WTC11 (cell line): ENCODE results near the gene MRPS23. TPM values are rescaled to one million over a fixed set of nuclear protein-coding genes. Genes with fewer than 3 reads are reported as not detected.

Experiments
- ATAC-seq: fragments of 200-7000 bp; cut with Tn5 transposase; 2 replicates; pipeline ENCODE4 v1.10.0; 2021; ENCODE audit warnings: mild to moderate bottlenecking, moderate library complexity
- CTCF ChIA-PET: fragments of 300-600 bp; sonication (Branson Sonifier 250); formaldehyde crosslinking; loops from one replicate; lab custom pipeline; 2021; ENCODE audit warnings: antibody characterized with exemption; lab: Charles Lee
- POLR2A ChIA-PET: fragments of 350-600 bp; sonication (Branson Sonifier 250); formaldehyde crosslinking; loops from one replicate; lab custom pipeline; 2021; ENCODE audit warnings: antibody characterized with exemption; lab: Charles Lee
- DNase-seq: peaks from one replicate; pipeline ENCODE4 v3.0.0; 2021; ENCODE audit warnings: low spot score
- H3K27ac Mint-ChIP-seq: 2 replicates; pipeline ENCODE4 v1.8.0; 2021; ENCODE audit warnings: mixed read lengths
- H3K27me3 Mint-ChIP-seq: 2 replicates; pipeline ENCODE4 v1.8.0; 2021; ENCODE audit warnings: low read depth, mild to moderate bottlenecking, moderate library complexity, mixed read lengths
- H3K36me3 Mint-ChIP-seq: 2 replicates; pipeline ENCODE4 v1.8.0; 2021; ENCODE audit warnings: mixed read lengths
- H3K4me1 Mint-ChIP-seq: 2 replicates; pipeline ENCODE4 v1.8.0; 2022; ENCODE audit warnings: mixed read lengths
- H3K4me3 Mint-ChIP-seq: 2 replicates; pipeline ENCODE4 v1.8.0; 2021; ENCODE audit warnings: mild to moderate bottlenecking, moderate library complexity, mixed read lengths
- H3K9me3 Mint-ChIP-seq: 2 replicates; pipeline ENCODE4 v1.8.0; 2021; ENCODE audit warnings: mixed read lengths
- ATF1 ChIP-seq: sonication (generic); formaldehyde crosslinking; IDR thresholded peaks from 2 replicates; pipeline ENCODE4 v1.8.1; 2023; ENCODE audit warnings: mild to moderate bottlenecking, moderate library complexity, missing genetic modification reagents
- EMX1 ChIP-seq: fragments of 250-450 bp; sonication (Bioruptor Pico); IDR thresholded peaks from 2 replicates; pipeline ENCODE4 v1.8.0; 2021; ENCODE audit warnings: mild to moderate bottlenecking
- ESRRA ChIP-seq: sonication (generic); formaldehyde crosslinking; IDR thresholded peaks from 2 replicates; pipeline ENCODE4 v1.8.1; 2022; ENCODE audit warnings: mild to moderate bottlenecking, missing genetic modification reagents, borderline replicate concordance
- ETV6 ChIP-seq: sonication (generic); formaldehyde crosslinking; IDR thresholded peaks from 2 replicates; pipeline ENCODE4 v1.8.1; 2022; ENCODE audit warnings: mild to moderate bottlenecking, missing genetic modification reagents
- NFYB ChIP-seq: sonication (generic); formaldehyde crosslinking; conservative IDR thresholded peaks from 2 replicates; pipeline ENCODE4 v1.8.0; 2022; ENCODE audit warnings: low read depth, missing genetic modification reagents
- NR1H2 ChIP-seq: sonication (generic); formaldehyde crosslinking; IDR thresholded peaks from 2 replicates; pipeline ENCODE4 v1.9.0; 2021; ENCODE audit warnings: mild to moderate bottlenecking, moderate library complexity, missing genetic modification reagents
- RELA ChIP-seq: sonication (generic); formaldehyde crosslinking; IDR thresholded peaks from 2 replicates; pipeline ENCODE4 v1.8.1; 2022; ENCODE audit warnings: missing genetic modification reagents, mild to moderate bottlenecking, borderline replicate concordance
- TP53 ChIP-seq: sonication (generic); formaldehyde crosslinking; IDR thresholded peaks from 2 replicates; pipeline ENCODE4 v1.8.1; 2023; ENCODE audit warnings: mild to moderate bottlenecking, missing genetic modification reagents
- ZNF396 ChIP-seq: fragments of 250-450 bp; sonication (Bioruptor Pico); IDR thresholded peaks from 2 replicates; pipeline ENCODE4 v1.8.0; 2021; ENCODE audit warnings: mild to moderate bottlenecking, moderate library complexity, borderline replicate concordance
- ZNF423 ChIP-seq: fragments of 250-450 bp; sonication (Bioruptor Pico); IDR thresholded peaks from 2 replicates; pipeline ENCODE4 v2.1.2; 2022; ENCODE audit warnings: mild to moderate bottlenecking, moderate library complexity
- total RNA-seq: library from RNA; stranded (reverse); gene quantifications from 3 replicates; pipeline ENCODE4 v1.2.3, GENCODE V29; 2021
- TF ChIP-seq, protein P1 (sequence below): sonication (generic); formaldehyde crosslinking; IDR thresholded peaks from 2 replicates; pipeline ENCODE4 v1.8.1; 2023; ENCODE audit warnings: mild to moderate bottlenecking, moderate library complexity, missing genetic modification reagents
- TF ChIP-seq, protein P2 (sequence below): sonication (generic); formaldehyde crosslinking; conservative IDR thresholded peaks from 2 replicates; pipeline ENCODE4 v1.8.1; 2023; ENCODE audit warnings: mild to moderate bottlenecking, low read depth, missing genetic modification reagents, moderate library complexity
- TF ChIP-seq, protein P3 (sequence below): fragments of 250-450 bp; sonication (Bioruptor Pico); IDR thresholded peaks from 2 replicates; pipeline ENCODE4 v2.1.2; 2022; ENCODE audit warnings: mild to moderate bottlenecking, moderate library complexity
- TF ChIP-seq, protein P4 (sequence below): sonication (generic); formaldehyde crosslinking; IDR thresholded peaks from 2 replicates; pipeline ENCODE4 v1.8.0; 2023; ENCODE audit warnings: missing genetic modification reagents
- TF ChIP-seq, protein P5 (sequence below): sonication (generic); formaldehyde crosslinking; conservative IDR thresholded peaks from 2 replicates; pipeline ENCODE4 v1.8.1; 2022; ENCODE audit warnings: mild to moderate bottlenecking, missing genetic modification reagents
- TF ChIP-seq, protein P6 (sequence below): sonication (generic); formaldehyde crosslinking; IDR thresholded peaks from 2 replicates; pipeline ENCODE4 v1.8.0; 2023; ENCODE audit warnings: mild to moderate bottlenecking, missing genetic modification reagents
- TF ChIP-seq, protein P7 (sequence below): sonication (generic); formaldehyde crosslinking; IDR thresholded peaks from 2 replicates; pipeline ENCODE4 v1.8.0; 2022; ENCODE audit warnings: mild to moderate bottlenecking, missing genetic modification reagents

Gene MRPS23
- total RNA-seq, 1 experiment from 2014 or later: 65.3 TPM

DNA sequence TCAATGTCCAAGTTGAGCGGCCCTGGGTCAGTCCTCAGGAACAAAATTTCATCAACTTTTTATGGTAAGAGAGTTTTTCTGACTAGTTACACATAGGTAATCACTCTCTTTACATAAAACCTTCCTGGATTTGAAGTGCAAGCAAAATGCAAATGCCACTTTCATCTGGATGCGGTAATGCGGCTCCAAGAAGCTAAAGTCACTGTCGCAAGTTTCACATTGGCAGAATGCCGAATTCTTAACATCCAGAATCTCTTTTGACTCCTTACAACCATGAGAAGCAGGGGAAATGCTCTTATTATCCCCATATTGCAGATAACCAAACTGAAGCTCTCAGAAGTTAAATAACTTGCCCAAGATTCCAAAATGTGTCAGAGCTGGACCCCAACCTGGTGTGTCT lies 30.0 kb downstream of the MRPS23 start (continued):
- TF ChIP-seq, protein P1, sequence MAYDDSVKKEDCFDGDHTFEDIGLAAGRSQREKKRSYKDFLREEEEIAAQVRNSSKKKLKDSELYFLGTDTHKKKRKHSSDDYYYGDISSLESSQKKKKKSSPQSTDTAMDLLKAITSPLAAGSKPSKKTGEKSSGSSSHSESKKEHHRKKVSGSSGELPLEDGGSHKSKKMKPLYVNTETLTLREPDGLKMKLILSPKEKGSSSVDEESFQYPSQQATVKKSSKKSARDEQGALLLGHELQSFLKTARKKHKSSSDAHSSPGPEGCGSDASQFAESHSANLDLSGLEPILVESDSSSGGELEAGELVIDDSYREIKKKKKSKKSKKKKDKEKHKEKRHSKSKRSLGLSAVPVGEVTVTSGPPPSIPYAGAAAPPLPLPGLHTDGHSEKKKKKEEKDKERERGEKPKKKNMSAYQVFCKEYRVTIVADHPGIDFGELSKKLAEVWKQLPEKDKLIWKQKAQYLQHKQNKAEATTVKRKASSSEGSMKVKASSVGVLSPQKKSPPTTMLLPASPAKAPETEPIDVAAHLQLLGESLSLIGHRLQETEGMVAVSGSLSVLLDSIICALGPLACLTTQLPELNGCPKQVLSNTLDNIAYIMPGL: no peak
- TF ChIP-seq TP53 (CRISPR knock-in tag) (no peak), ZNF396 (CRISPR knock-in tag) (no peak), NR1H2 (CRISPR knock-in tag) (no peak)

DNA sequence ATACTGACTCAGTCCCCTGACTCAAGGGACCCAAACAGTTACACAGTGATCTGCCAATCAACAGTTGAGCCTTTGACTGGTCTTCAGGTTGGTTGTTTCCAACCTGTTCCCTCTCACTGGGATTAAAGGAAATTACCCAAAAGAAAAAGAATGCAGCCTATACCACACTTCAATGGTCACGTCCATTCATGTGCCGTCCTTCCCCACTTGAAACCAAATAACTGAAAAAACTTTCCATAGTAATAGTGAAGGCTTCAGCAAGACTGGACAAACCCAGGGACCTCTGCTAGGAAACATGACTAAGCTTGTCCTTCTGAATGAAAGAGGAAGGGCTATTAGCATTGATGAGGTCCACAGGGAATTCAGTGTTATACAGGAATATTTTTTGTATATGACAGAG lies 30.6 kb downstream of the MRPS23 start:
- POLR2A ChIA-PET: no interaction called here
- CTCF ChIA-PET: interaction anchor here (5.8 kb wide), 1 partner anchor 15 kb away, joined by 37 read pairs; no protein-coding TSS in a partner anchor
- DNase-seq (no peak), ATAC-seq (no peak)
- H3K4me3 Mint-ChIP-seq: no peak overlapping the region
- no peak overlapping the region for H3K27ac Mint-ChIP-seq
- peaks cover 2% of the 10 kb centered on the region; the same call in 1 of the 2 replicates for H3K27me3 Mint-ChIP-seq
- TF ChIP-seq, protein P1: no peak
- no peak for TF ChIP-seq ESRRA (CRISPR knock-in tag)
- TF ChIP-seq, protein P2, sequence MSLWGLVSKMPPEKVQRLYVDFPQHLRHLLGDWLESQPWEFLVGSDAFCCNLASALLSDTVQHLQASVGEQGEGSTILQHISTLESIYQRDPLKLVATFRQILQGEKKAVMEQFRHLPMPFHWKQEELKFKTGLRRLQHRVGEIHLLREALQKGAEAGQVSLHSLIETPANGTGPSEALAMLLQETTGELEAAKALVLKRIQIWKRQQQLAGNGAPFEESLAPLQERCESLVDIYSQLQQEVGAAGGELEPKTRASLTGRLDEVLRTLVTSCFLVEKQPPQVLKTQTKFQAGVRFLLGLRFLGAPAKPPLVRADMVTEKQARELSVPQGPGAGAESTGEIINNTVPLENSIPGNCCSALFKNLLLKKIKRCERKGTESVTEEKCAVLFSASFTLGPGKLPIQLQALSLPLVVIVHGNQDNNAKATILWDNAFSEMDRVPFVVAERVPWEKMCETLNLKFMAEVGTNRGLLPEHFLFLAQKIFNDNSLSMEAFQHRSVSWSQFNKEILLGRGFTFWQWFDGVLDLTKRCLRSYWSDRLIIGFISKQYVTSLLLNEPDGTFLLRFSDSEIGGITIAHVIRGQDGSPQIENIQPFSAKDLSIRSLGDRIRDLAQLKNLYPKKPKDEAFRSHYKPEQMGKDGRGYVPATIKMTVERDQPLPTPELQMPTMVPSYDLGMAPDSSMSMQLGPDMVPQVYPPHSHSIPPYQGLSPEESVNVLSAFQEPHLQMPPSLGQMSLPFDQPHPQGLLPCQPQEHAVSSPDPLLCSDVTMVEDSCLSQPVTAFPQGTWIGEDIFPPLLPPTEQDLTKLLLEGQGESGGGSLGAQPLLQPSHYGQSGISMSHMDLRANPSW: no peak
- no peak for TF ChIP-seq TP53 (CRISPR knock-in tag)
- TF ChIP-seq, protein P3, sequence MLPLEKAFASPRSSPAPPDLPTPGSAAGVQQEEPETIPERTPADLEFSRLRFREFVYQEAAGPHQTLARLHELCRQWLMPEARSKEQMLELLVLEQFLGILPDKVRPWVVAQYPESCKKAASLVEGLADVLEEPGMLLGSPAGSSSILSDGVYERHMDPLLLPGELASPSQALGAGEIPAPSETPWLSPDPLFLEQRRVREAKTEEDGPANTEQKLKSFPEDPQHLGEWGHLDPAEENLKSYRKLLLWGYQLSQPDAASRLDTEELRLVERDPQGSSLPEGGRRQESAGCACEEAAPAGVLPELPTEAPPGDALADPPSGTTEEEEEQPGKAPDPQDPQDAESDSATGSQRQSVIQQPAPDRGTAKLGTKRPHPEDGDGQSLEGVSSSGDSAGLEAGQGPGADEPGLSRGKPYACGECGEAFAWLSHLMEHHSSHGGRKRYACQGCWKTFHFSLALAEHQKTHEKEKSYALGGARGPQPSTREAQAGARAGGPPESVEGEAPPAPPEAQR: no peak
- no peak for TF ChIP-seq NFYB (CRISPR knock-in tag)
- no peak for TF ChIP-seq ETV6 (CRISPR knock-in tag)
- no peak for TF ChIP-seq ATF1 (CRISPR knock-in tag)
- TF ChIP-seq, protein P4, sequence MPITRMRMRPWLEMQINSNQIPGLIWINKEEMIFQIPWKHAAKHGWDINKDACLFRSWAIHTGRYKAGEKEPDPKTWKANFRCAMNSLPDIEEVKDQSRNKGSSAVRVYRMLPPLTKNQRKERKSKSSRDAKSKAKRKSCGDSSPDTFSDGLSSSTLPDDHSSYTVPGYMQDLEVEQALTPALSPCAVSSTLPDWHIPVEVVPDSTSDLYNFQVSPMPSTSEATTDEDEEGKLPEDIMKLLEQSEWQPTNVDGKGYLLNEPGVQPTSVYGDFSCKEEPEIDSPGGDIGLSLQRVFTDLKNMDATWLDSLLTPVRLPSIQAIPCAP (CRISPR knock-in tag): no peak
- TF ChIP-seq, protein P5, sequence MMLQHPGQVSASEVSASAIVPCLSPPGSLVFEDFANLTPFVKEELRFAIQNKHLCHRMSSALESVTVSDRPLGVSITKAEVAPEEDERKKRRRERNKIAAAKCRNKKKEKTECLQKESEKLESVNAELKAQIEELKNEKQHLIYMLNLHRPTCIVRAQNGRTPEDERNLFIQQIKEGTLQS (CRISPR knock-in tag): no peak
- no peak for TF ChIP-seq RELA
- TF ChIP-seq, protein P6, sequence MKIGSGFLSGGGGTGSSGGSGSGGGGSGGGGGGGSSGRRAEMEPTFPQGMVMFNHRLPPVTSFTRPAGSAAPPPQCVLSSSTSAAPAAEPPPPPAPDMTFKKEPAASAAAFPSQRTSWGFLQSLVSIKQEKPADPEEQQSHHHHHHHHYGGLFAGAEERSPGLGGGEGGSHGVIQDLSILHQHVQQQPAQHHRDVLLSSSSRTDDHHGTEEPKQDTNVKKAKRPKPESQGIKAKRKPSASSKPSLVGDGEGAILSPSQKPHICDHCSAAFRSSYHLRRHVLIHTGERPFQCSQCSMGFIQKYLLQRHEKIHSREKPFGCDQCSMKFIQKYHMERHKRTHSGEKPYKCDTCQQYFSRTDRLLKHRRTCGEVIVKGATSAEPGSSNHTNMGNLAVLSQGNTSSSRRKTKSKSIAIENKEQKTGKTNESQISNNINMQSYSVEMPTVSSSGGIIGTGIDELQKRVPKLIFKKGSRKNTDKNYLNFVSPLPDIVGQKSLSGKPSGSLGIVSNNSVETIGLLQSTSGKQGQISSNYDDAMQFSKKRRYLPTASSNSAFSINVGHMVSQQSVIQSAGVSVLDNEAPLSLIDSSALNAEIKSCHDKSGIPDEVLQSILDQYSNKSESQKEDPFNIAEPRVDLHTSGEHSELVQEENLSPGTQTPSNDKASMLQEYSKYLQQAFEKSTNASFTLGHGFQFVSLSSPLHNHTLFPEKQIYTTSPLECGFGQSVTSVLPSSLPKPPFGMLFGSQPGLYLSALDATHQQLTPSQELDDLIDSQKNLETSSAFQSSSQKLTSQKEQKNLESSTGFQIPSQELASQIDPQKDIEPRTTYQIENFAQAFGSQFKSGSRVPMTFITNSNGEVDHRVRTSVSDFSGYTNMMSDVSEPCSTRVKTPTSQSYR (CRISPR knock-in tag): no peak
- TF ChIP-seq, protein P7, sequence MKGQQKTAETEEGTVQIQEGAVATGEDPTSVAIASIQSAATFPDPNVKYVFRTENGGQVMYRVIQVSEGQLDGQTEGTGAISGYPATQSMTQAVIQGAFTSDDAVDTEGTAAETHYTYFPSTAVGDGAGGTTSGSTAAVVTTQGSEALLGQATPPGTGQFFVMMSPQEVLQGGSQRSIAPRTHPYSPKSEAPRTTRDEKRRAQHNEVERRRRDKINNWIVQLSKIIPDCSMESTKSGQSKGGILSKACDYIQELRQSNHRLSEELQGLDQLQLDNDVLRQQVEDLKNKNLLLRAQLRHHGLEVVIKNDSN (CRISPR knock-in tag): no peak
- no peak for TF ChIP-seq EMX1 (CRISPR knock-in tag)
- no peak for TF ChIP-seq ZNF423
- no peaks in the 10 kb centered on the region for H3K36me3 Mint-ChIP-seq
- H3K9me3 Mint-ChIP-seq: no peaks in the 10 kb centered on the region
- peaks cover 11% of the 10 kb centered on the region for H3K4me1 Mint-ChIP-seq
